ENCODE measurements around the gene RYR2.

Gene RYR2

GRCh38 chr1:237180256-237180655 lies 138.3 kb downstream of the RYR2 start:
- no peak overlapping the region for H3K4me3 ChIP-seq (ENCODE audit: insufficient read depth, low read depth, low read length, poor library complexity, severe bottlenecking)
- H3K27ac ChIP-seq (ENCODE audit: insufficient read depth, low read length, poor library complexity, severe bottlenecking) = no peak overlapping the region
- H3K36me3 ChIP-seq (ENCODE audit: control insufficient read depth, insufficient read depth, low read length) = no peaks in the 10 kb centered on the region
- H3K4me1 ChIP-seq (ENCODE audit: control insufficient read depth, insufficient read depth, low read length, poor library complexity, severe bottlenecking) = no peaks in the 10 kb centered on the region
- no peaks in the 10 kb centered on the region for H3K9me3 ChIP-seq (ENCODE audit: control insufficient read depth, low read length)
- no peak for DNase-seq
- no peaks in the 10 kb centered on the region for H3K27me3 ChIP-seq (replicated peaks; ENCODE audit: control insufficient read depth, insufficient read depth, low read length, poor library complexity, severe bottlenecking)

GRCh38 chr1:237181743-237182317 lies 139.8 kb downstream of the RYR2 start:
- no peaks in the 10 kb centered on the region for H3K4me1 ChIP-seq (ENCODE audit: control insufficient read depth, insufficient read depth, low read length, poor library complexity, severe bottlenecking)

GRCh38 chr1:237183963-237184540 lies 142.1 kb downstream of the RYR2 start:
- no peak overlapping the region for H3K4me3 ChIP-seq (ENCODE audit: insufficient read depth, low read depth, low read length, poor library complexity, severe bottlenecking)
- no peaks in the 10 kb centered on the region for H3K36me3 ChIP-seq (ENCODE audit: control insufficient read depth, insufficient read depth, low read length)
- no peak overlapping the region for H3K27ac ChIP-seq (ENCODE audit: insufficient read depth, low read length, poor library complexity, severe bottlenecking)
- H3K4me1 ChIP-seq (ENCODE audit: control insufficient read depth, insufficient read depth, low read length, poor library complexity, severe bottlenecking) = no peaks in the 10 kb centered on the region
- H3K9me3 ChIP-seq (ENCODE audit: control insufficient read depth, low read length) = no peaks in the 10 kb centered on the region
- DNase-seq = no peak
- no peaks in the 10 kb centered on the region for H3K27me3 ChIP-seq (replicated peaks; ENCODE audit: control insufficient read depth, insufficient read depth, low read length, poor library complexity, severe bottlenecking)

More at GRCh38 chr1:237181743-237182317, 139.8 kb downstream of the RYR2 start:
- Histone ChIP-seq H3K9me3 (ENCODE audit: control insufficient read depth, low read length) (no peaks in the 10 kb centered on the region), H3K27me3 (replicated peaks; ENCODE audit: control insufficient read depth, insufficient read depth, low read length, poor library complexity, severe bottlenecking) (no peaks in the 10 kb centered on the region), H3K4me3 (ENCODE audit: insufficient read depth, low read depth, low read length, poor library complexity, severe bottlenecking) (no peak overlapping the region), H3K36me3 (ENCODE audit: control insufficient read depth, insufficient read depth, low read length) (no peaks in the 10 kb centered on the region), H3K27ac (ENCODE audit: insufficient read depth, low read length, poor library complexity, severe bottlenecking) (no peak overlapping the region)
- no peak for DNase-seq

- no peak for DNase-seq
- Histone ChIP-seq H3K4me1 (ENCODE audit: control insufficient read depth, insufficient read depth, low read length, poor library complexity, severe bottlenecking) (no peaks in the 10 kb centered on the region), H3K27me3 (replicated peaks; ENCODE audit: control insufficient read depth, insufficient read depth, low read length, poor library complexity, severe bottlenecking) (no peaks in the 10 kb centered on the region), H3K4me3 (ENCODE audit: insufficient read depth, low read depth, low read length, poor library complexity, severe bottlenecking) (no peak overlapping the region), H3K9me3 (ENCODE audit: control insufficient read depth, low read length) (no peaks in the 10 kb centered on the region), H3K36me3 (ENCODE audit: control insufficient read depth, insufficient read depth, low read length) (no peaks in the 10 kb centered on the region), H3K27ac (ENCODE audit: insufficient read depth, low read length, poor library complexity, severe bottlenecking) (no peak overlapping the region)
These were observed 144.7 kb downstream of the RYR2 start for GRCh38 chr1:237186675-237187074.

- Histone ChIP-seq H3K27ac (ENCODE audit: insufficient read depth, low read length, poor library complexity, severe bottlenecking) (no peak overlapping the region), H3K9me3 (ENCODE audit: control insufficient read depth, low read length) (no peaks in the 10 kb centered on the region), H3K36me3 (ENCODE audit: control insufficient read depth, insufficient read depth, low read length) (no peaks in the 10 kb centered on the region), H3K4me3 (ENCODE audit: insufficient read depth, low read depth, low read length, poor library complexity, severe bottlenecking) (no peak overlapping the region), H3K27me3 (replicated peaks; ENCODE audit: control insufficient read depth, insufficient read depth, low read length, poor library complexity, severe bottlenecking) (no peaks in the 10 kb centered on the region), H3K4me1 (ENCODE audit: control insufficient read depth, insufficient read depth, low read length, poor library complexity, severe bottlenecking) (no peaks in the 10 kb centered on the region)
- no peak for DNase-seq
These were observed 145.9 kb downstream of the RYR2 start for GRCh38 chr1:237187842-237188241.

GRCh38 chr1:237191403-237191802 lies 149.4 kb downstream of the RYR2 start:
- Histone ChIP-seq H3K27ac (ENCODE audit: insufficient read depth, low read length, poor library complexity, severe bottlenecking) (no peak overlapping the region), H3K36me3 (ENCODE audit: control insufficient read depth, insufficient read depth, low read length) (no peaks in the 10 kb centered on the region), H3K4me1 (ENCODE audit: control insufficient read depth, insufficient read depth, low read length, poor library complexity, severe bottlenecking) (no peaks in the 10 kb centered on the region), H3K9me3 (ENCODE audit: control insufficient read depth, low read length) (no peaks in the 10 kb centered on the region), H3K4me3 (ENCODE audit: insufficient read depth, low read depth, low read length, poor library complexity, severe bottlenecking) (no peak overlapping the region), H3K27me3 (replicated peaks; ENCODE audit: control insufficient read depth, insufficient read depth, low read length, poor library complexity, severe bottlenecking) (no peaks in the 10 kb centered on the region)
- DNase-seq = no peak

GRCh38 chr1:237197470-237198425 lies 155.8 kb downstream of the RYR2 start:
- no peaks in the 10 kb centered on the region for H3K27me3 ChIP-seq (replicated peaks; ENCODE audit: control insufficient read depth, insufficient read depth, low read length, poor library complexity, severe bottlenecking)
- DNase-seq = no peak

GRCh38 chr1:237199026-237199425 lies 157.0 kb downstream of the RYR2 start:
- H3K36me3 ChIP-seq (ENCODE audit: control insufficient read depth, insufficient read depth, low read length) = no peaks in the 10 kb centered on the region
- no peaks in the 10 kb centered on the region for H3K27me3 ChIP-seq (replicated peaks; ENCODE audit: control insufficient read depth, insufficient read depth, low read length, poor library complexity, severe bottlenecking)
- H3K27ac ChIP-seq (ENCODE audit: insufficient read depth, low read length, poor library complexity, severe bottlenecking) = no peak overlapping the region
- no peak for DNase-seq
- no peak overlapping the region for H3K4me3 ChIP-seq (ENCODE audit: insufficient read depth, low read depth, low read length, poor library complexity, severe bottlenecking)
- H3K9me3 ChIP-seq (ENCODE audit: control insufficient read depth, low read length) = no peaks in the 10 kb centered on the region
- H3K4me1 ChIP-seq (ENCODE audit: control insufficient read depth, insufficient read depth, low read length, poor library complexity, severe bottlenecking) = no peaks in the 10 kb centered on the region

More at GRCh38 chr1:237197470-237198425, 155.8 kb downstream of the RYR2 start:
- Histone ChIP-seq H3K27ac (ENCODE audit: insufficient read depth, low read length, poor library complexity, severe bottlenecking) (no peak overlapping the region), H3K4me1 (ENCODE audit: control insufficient read depth, insufficient read depth, low read length, poor library complexity, severe bottlenecking) (no peaks in the 10 kb centered on the region), H3K9me3 (ENCODE audit: control insufficient read depth, low read length) (no peaks in the 10 kb centered on the region), H3K36me3 (ENCODE audit: control insufficient read depth, insufficient read depth, low read length) (no peaks in the 10 kb centered on the region), H3K4me3 (ENCODE audit: insufficient read depth, low read depth, low read length, poor library complexity, severe bottlenecking) (no peak overlapping the region)

- no peaks in the 10 kb centered on the region for H3K4me1 ChIP-seq (ENCODE audit: control insufficient read depth, insufficient read depth, low read length, poor library complexity, severe bottlenecking)
- no peak for DNase-seq
- no peaks in the 10 kb centered on the region for H3K9me3 ChIP-seq (ENCODE audit: control insufficient read depth, low read length)
- H3K36me3 ChIP-seq (ENCODE audit: control insufficient read depth, insufficient read depth, low read length) = no peaks in the 10 kb centered on the region
- no peak overlapping the region for H3K27ac ChIP-seq (ENCODE audit: insufficient read depth, low read length, poor library complexity, severe bottlenecking)
- H3K4me3 ChIP-seq (ENCODE audit: insufficient read depth, low read depth, low read length, poor library complexity, severe bottlenecking) = no peak overlapping the region
- H3K27me3 ChIP-seq (replicated peaks; ENCODE audit: control insufficient read depth, insufficient read depth, low read length, poor library complexity, severe bottlenecking) = no peaks in the 10 kb centered on the region
These were observed 159.2 kb downstream of the RYR2 start for GRCh38 chr1:237201155-237201554.

GRCh38 chr1:237204841-237205240 lies 162.9 kb downstream of the RYR2 start:
- H3K36me3 ChIP-seq (ENCODE audit: control insufficient read depth, insufficient read depth, low read length) = no peaks in the 10 kb centered on the region
- no peaks in the 10 kb centered on the region for H3K27me3 ChIP-seq (replicated peaks; ENCODE audit: control insufficient read depth, insufficient read depth, low read length, poor library complexity, severe bottlenecking)
- H3K27ac ChIP-seq (ENCODE audit: insufficient read depth, low read length, poor library complexity, severe bottlenecking) = no peak overlapping the region
- no peak overlapping the region for H3K4me3 ChIP-seq (ENCODE audit: insufficient read depth, low read depth, low read length, poor library complexity, severe bottlenecking)
- H3K9me3 ChIP-seq (ENCODE audit: control insufficient read depth, low read length) = no peaks in the 10 kb centered on the region
- DNase-seq = no peak
- H3K4me1 ChIP-seq (ENCODE audit: control insufficient read depth, insufficient read depth, low read length, poor library complexity, severe bottlenecking) = no peaks in the 10 kb centered on the region
